ENCODE results near the gene KIF13A. TPM values are rescaled to one million over a fixed set of nuclear protein-coding genes. Genes with fewer than 3 reads are reported as not detected.

KIF13A gene
- total RNA-seq, 1 experiment from 2014 or later: 24.1 TPM

DNA sequence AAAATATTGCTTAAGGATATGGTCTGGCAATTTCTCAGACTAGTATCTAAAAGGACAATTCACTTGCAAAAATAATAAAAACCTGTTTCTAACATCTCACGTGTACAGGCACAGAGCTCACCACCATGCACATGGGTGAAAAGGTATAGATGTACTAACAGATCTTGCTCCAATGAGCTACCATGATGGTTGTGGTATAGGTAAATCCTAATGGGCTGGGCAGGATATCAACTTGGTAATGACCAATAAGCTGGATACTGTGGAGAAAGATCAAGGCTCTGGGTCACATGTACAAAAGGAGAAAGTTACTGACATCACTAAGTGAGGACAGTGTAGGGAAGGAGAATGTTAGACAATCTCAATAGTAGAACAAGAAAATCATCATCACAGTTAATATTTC lies 169.7 kb downstream of the KIF13A start:
- Mint-ChIP-seq H3K27me3 (ENCODE audit: insufficient read depth, unreplicated experiment) (no peaks in the 10 kb centered on the region), H3K4me3 (ENCODE audit: unreplicated experiment) (no peak overlapping the region), H3K27ac (ENCODE audit: low read depth, unreplicated experiment) (no peak overlapping the region), H3K9me3 (ENCODE audit: unreplicated experiment) (no peaks in the 10 kb centered on the region), H3K4me1 (ENCODE audit: insufficient read depth, unreplicated experiment) (no peaks in the 10 kb centered on the region), H3K36me3 (ENCODE audit: insufficient read depth, unreplicated experiment) (peaks cover 3% of the 10 kb centered on the region)
- ChIA-PET CTCF (interaction anchor here (0.6 to 7.7 kb wide), 7 partner anchors 13 to 661 kb away, joined by 3 to 54 read pairs (median 3); no protein-coding TSS in a partner anchor), POLR2A (interaction anchor here (0.7 to 1.0 kb wide), 3 partner anchors 20 to 182 kb away, joined by 3 to 4 read pairs (median 3); no protein-coding TSS in a partner anchor)
- intact Hi-C loops (cut with micrococcal nuclease): loop anchor here (5.0 to 10.0 kb wide), 3 partner anchors 170 to 687 kb away; partner anchors contain the start of gene KIF13A
- no TSS peak for BruUV-seq (replicated peaks)
- no peak for DNase-seq (ENCODE audit: unreplicated experiment)
- TF ChIP-seq, protein P1, sequence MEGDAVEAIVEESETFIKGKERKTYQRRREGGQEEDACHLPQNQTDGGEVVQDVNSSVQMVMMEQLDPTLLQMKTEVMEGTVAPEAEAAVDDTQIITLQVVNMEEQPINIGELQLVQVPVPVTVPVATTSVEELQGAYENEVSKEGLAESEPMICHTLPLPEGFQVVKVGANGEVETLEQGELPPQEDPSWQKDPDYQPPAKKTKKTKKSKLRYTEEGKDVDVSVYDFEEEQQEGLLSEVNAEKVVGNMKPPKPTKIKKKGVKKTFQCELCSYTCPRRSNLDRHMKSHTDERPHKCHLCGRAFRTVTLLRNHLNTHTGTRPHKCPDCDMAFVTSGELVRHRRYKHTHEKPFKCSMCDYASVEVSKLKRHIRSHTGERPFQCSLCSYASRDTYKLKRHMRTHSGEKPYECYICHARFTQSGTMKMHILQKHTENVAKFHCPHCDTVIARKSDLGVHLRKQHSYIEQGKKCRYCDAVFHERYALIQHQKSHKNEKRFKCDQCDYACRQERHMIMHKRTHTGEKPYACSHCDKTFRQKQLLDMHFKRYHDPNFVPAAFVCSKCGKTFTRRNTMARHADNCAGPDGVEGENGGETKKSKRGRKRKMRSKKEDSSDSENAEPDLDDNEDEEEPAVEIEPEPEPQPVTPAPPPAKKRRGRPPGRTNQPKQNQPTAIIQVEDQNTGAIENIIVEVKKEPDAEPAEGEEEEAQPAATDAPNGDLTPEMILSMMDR (IDR thresholded peaks at IDR 0.05; ENCODE audit: unreplicated experiment): no peak

DNA sequence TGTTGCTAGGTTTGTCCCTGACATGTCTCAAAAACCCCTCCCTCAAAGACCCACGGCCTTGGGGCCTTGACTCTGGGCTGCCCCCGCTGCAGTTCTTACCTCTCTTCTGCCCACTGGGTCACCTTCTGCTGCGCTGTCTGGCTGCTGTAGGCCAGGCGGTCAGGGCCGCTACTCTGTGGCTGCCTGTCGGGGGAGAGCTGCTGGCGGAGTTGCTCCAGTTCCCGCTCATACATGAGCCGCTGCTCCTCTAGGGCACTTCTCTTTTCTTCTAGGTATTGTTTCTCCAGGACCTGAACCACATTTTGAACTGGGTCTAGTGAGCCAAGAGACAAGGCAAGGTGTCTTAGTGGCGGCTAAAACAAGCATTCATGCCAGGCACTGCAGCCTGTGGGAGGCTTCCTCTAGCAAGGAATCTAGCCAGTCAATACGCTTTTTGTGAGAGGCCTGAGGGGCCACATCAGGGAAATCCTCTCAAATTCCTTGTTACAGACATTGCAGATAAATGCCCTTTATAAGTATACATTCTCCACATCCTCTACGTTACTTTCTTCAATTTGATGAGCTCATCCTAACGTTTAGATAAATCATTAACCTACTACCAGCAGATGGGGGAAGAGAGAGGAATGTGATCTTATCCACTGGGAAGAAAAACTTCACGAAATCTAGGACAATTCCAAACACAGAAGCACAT lies 170.4 kb downstream of the KIF13A start:
- BruUV-seq (replicated peaks): no TSS peak
- intact Hi-C loops (cut with micrococcal nuclease): loop anchor here (5.0 to 10.0 kb wide), 3 partner anchors 170 to 688 kb away; partner anchors contain the start of gene KIF13A
- TF ChIP-seq, protein P1 (IDR thresholded peaks at IDR 0.05; ENCODE audit: unreplicated experiment): no peak
- POLR2A ChIA-PET: interaction anchor here (0.6 to 1.4 kb wide), 3 partner anchors 47 to 168 kb away, joined by 3 to 4 read pairs (median 3); no protein-coding TSS in a partner anchor
- Mint-ChIP-seq H3K27me3 (ENCODE audit: insufficient read depth, unreplicated experiment) (no peaks in the 10 kb centered on the region), H3K4me1 (ENCODE audit: insufficient read depth, unreplicated experiment) (no peaks in the 10 kb centered on the region), H3K27ac (ENCODE audit: low read depth, unreplicated experiment) (peak overlapping the region; percentile 20), H3K9me3 (ENCODE audit: unreplicated experiment) (no peaks in the 10 kb centered on the region), H3K4me3 (ENCODE audit: unreplicated experiment) (no peak overlapping the region), H3K36me3 (ENCODE audit: insufficient read depth, unreplicated experiment) (no peaks in the 10 kb centered on the region)
- DNase-seq (ENCODE audit: unreplicated experiment): no peak
- CTCF ChIA-PET: interaction anchor here (0.6 to 7.7 kb wide), 5 partner anchors 13 to 692 kb away, joined by 3 to 54 read pairs (median 3); no protein-coding TSS in a partner anchor

DNA sequence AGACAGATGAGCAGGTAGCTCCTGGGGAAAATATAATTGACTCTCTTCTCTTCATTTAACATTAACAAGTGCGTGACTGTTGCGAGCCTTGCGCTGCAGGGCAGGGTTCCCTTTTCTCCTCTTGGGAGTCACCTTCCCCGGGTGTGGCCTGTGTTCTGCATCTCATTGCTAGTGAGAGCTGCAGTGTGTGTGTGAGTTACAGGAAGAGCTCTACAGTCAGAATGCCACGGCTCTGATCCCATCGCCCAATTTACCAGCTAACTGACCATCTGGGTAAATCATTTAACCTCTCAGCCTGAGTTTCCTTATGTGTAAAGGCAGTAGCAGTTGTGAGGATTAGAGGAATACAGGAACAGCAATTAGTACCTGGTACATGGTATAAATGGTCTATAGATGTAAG lies 173.9 kb downstream of the KIF13A start:
- no peak overlapping the region for H3K27ac Mint-ChIP-seq (ENCODE audit: low read depth, unreplicated experiment)
- H3K4me3 Mint-ChIP-seq (ENCODE audit: unreplicated experiment): no peak overlapping the region
- H3K9me3 Mint-ChIP-seq (ENCODE audit: unreplicated experiment): no peaks in the 10 kb centered on the region
- no TSS peak for BruUV-seq (replicated peaks)
- TF ChIP-seq, protein P1 (IDR thresholded peaks at IDR 0.05; ENCODE audit: unreplicated experiment): no peak
- DNase-seq (ENCODE audit: unreplicated experiment): no peak
- POLR2A ChIA-PET: interaction anchor here (0.7 kb wide), 2 partner anchors 9 to 148 kb away, joined by 3 to 4 read pairs; no protein-coding TSS in a partner anchor
- intact Hi-C loops (cut with micrococcal nuclease): loop anchor here (10.0 kb wide), 1 partner anchor 691 kb away; no protein-coding TSS in a partner anchor
- CTCF ChIA-PET: interaction anchor here (0.6 to 7.7 kb wide), 5 partner anchors 9 to 660 kb away, joined by 3 to 54 read pairs (median 5); no protein-coding TSS in a partner anchor
- no peaks in the 10 kb centered on the region for H3K36me3 Mint-ChIP-seq (ENCODE audit: insufficient read depth, unreplicated experiment)
- no peaks in the 10 kb centered on the region for H3K4me1 Mint-ChIP-seq (ENCODE audit: insufficient read depth, unreplicated experiment)
- no peaks in the 10 kb centered on the region for H3K27me3 Mint-ChIP-seq (ENCODE audit: insufficient read depth, unreplicated experiment)

DNA sequence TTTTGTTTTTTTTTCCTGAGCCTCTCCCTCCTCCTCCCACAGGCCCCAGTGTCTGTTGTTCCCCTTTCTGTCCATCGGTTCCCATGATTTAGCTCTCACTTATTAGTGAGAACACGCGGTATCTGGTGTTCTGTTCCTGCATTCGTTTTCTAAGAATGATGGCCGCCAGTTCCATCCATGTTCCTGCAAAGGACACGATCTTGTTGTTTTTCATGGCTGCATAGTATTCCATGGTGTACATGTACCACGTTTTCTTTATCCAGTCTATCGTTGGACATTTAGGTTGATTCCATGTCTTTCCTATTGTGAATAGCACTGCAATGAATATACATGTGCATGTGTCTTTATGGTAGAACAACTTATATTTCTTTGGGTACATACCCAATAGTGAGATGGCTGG lies 175.1 kb downstream of the KIF13A start:
- no peak for DNase-seq (ENCODE audit: unreplicated experiment)
- POLR2A ChIA-PET: no interaction called here
- BruUV-seq (replicated peaks): no TSS peak
- H3K4me1 Mint-ChIP-seq (ENCODE audit: insufficient read depth, unreplicated experiment): no peaks in the 10 kb centered on the region
- no peaks in the 10 kb centered on the region for H3K27me3 Mint-ChIP-seq (ENCODE audit: insufficient read depth, unreplicated experiment)
- CTCF ChIA-PET: interaction anchor here (0.6 to 7.7 kb wide), 4 partner anchors 8 to 211 kb away, joined by 3 to 54 read pairs (median 4); no protein-coding TSS in a partner anchor
- TF ChIP-seq, protein P1 (IDR thresholded peaks at IDR 0.05; ENCODE audit: unreplicated experiment): no peak
- no peaks in the 10 kb centered on the region for H3K36me3 Mint-ChIP-seq (ENCODE audit: insufficient read depth, unreplicated experiment)
- H3K27ac Mint-ChIP-seq (ENCODE audit: low read depth, unreplicated experiment): no peak overlapping the region
- H3K4me3 Mint-ChIP-seq (ENCODE audit: unreplicated experiment): no peak overlapping the region
- no peaks in the 10 kb centered on the region for H3K9me3 Mint-ChIP-seq (ENCODE audit: unreplicated experiment)
- intact Hi-C loops (cut with micrococcal nuclease): loop anchor here (10.0 kb wide), 1 partner anchor 692 kb away; no protein-coding TSS in a partner anchor
